ENCODE results near the gene KLHDC8B. TPM values are rescaled to one million over a fixed set of nuclear protein-coding genes. Genes with fewer than 3 reads are reported as not detected.
A peak's percentile ranks its signal among the peaks of the same experiment; 100 is the strongest.

Gene KLHDC8B
- total and polyA plus RNA-seq, 8 donors, result 5.5 to 19.1 (median 10.7) TPM

- Histone ChIP-seq H3K36me3 (peaks cover 0 to 9% (median 0%) of the 10 kb centered on the region in 3 donors), H3K4me3 (peak overlapping the region in 3 of 4 donors; percentile 93 to 97 (median 94)), H3K27me3 (no peaks in the 10 kb centered on the region), H3K4me1 (peaks cover 0 to 12% (median 5%) of the 10 kb centered on the region in 3 donors), H3K9me3 (no peaks in the 10 kb centered on the region), H3K27ac (peak overlapping the region in 2 of 4 donors; percentile 27 to 64)
- no peak for DNase-seq
- TF ChIP-seq CTCF (IDR thresholded peaks at IDR 0.05), result no peak
- WGBS, 2 donors, result 89 to 93% methylated on average over 6 of the region's 6 CpGs
- no peak for FAIRE-seq
- intact Hi-C loops (cut with DNase I), result no loop called here
- ATAC-seq, result no peak
Observed at GRCh38 chr3:49166752-49167556, 4.4 kb upstream of the KLHDC8B start.

GRCh38 chr3:49170744-49171118 lies 667 bp upstream of the KLHDC8B start:
- WGBS, 2 donors, result 4 to 17% methylated on average over 1 of the region's 1 CpG
- Histone ChIP-seq H3K4me1 (peaks cover 8 to 15% (median 9%) of the 10 kb centered on the region in 3 donors), H3K36me3 (no peaks in the 10 kb centered on the region), H3K9me3 (no peaks in the 10 kb centered on the region), H3K4me3 (peak overlapping the region; percentile 47 to 72 (median 58)), H3K27me3 (no peaks in the 10 kb centered on the region), H3K27ac (peak overlapping the region; percentile 9 to 70 (median 37))
- no peak for TF ChIP-seq CTCF (IDR thresholded peaks at IDR 0.05)
- FAIRE-seq (no peak), ATAC-seq (peak in 3 of 4 donors; percentile 1 to 5 (median 3)), DNase-seq (no peak)
- intact Hi-C loops (cut with DNase I), result no loop called here

GRCh38 chr3:49171775-49172500 lies 540 bp downstream of the KLHDC8B start:
- intact Hi-C loops (cut with DNase I), result no loop called here
- Histone ChIP-seq H3K9me3 (no peaks in the 10 kb centered on the region), H3K4me1 (peaks cover 8 to 15% (median 9%) of the 10 kb centered on the region in 3 donors), H3K36me3 (no peaks in the 10 kb centered on the region), H3K27me3 (no peaks in the 10 kb centered on the region), H3K4me3 (peak overlapping the region; percentile 47 to 72 (median 58)), H3K27ac (peak overlapping the region; percentile 9 to 70 (median 37))
- ATAC-seq (peak; percentile 1 to 12 (median 5)), DNase-seq (no peak), FAIRE-seq (no peak)
- WGBS, 2 donors, result 25 to 29% methylated on average over 7 of the region's 7 CpGs
- TF ChIP-seq CTCF (IDR thresholded peaks at IDR 0.05), result no peak

- peak overlapping the region in 2 of 4 donors; percentile 63 to 72 for H3K4me3 ChIP-seq
- H3K9me3 ChIP-seq, result no peaks in the 10 kb centered on the region
- H3K27ac ChIP-seq, result peak overlapping the region in 1 of 4 donors; percentile 14
- FAIRE-seq (no peak), DNase-seq (peak in 1 of 6 donors; percentile 70), ATAC-seq (no peak)
- H3K4me1 ChIP-seq, result peaks cover 8 to 15% (median 9%) of the 10 kb centered on the region in 3 donors
- H3K27me3 ChIP-seq, result no peaks in the 10 kb centered on the region
- intact Hi-C loops (cut with DNase I), result no loop called here
- TF ChIP-seq CTCF (IDR thresholded peaks at IDR 0.05), result no peak
- 76 to 78% methylated on average over 7 of the region's 7 CpGs for WGBS, 2 donors
- H3K36me3 ChIP-seq, result no peaks in the 10 kb centered on the region
Observed at GRCh38 chr3:49172551-49173041, 1.2 kb downstream of the KLHDC8B start.

Measured in pancreas (tissue), 10 donors.